HepG2 (cell line): Measurements from ENCODE around the gene ZNF284. TPM values are rescaled to one million over a fixed set of nuclear protein-coding genes. Genes with fewer than 3 reads are reported as not detected.

Experiments used
- CEBPG ChIP-seq: IDR thresholded peaks from 2 replicates; pipeline ENCODE4 v1.6.1; 2016
- CREBL2 ChIP-seq: sonication (generic); formaldehyde crosslinking; IDR thresholded peaks from 2 replicates; pipeline ENCODE4 v1.8.1; 2023; ENCODE audit warnings: missing genetic modification reagents, mild to moderate bottlenecking, borderline replicate concordance
- GLMP ChIP-seq: sonication (generic); formaldehyde crosslinking; IDR thresholded peaks from 2 replicates; pipeline ENCODE4 v1.9.0; 2021; ENCODE audit warnings: missing genetic modification reagents, mild to moderate bottlenecking, borderline replicate concordance
- KAT8 ChIP-seq: IDR thresholded peaks from 2 replicates; pipeline ENCODE4 v1.6.1; 2016; ENCODE audit warnings: missing genetic modification reagents, missing compliant biosample characterization
- KDM2A ChIP-seq: sonication (generic); formaldehyde crosslinking; IDR thresholded peaks from 2 replicates; pipeline ENCODE4 v1.4.0; 2020; ENCODE audit warnings: low read depth, missing genetic modification reagents, borderline replicate concordance
- MEIS2 ChIP-seq: sonication (generic); formaldehyde crosslinking; IDR thresholded peaks from 2 replicates; pipeline ENCODE4 v1.9.0; 2021; ENCODE audit warnings: mild to moderate bottlenecking, missing genetic modification reagents
- NCOA2 ChIP-seq: sonication (generic); formaldehyde crosslinking; IDR thresholded peaks from 2 replicates; pipeline ENCODE4 v1.8.0; 2022; ENCODE audit warnings: inconsistent platforms
- PITX1 ChIP-seq: sonication (generic); formaldehyde crosslinking; IDR thresholded peaks from 2 replicates; pipeline ENCODE4 v1.5.1; 2020; ENCODE audit warnings: mild to moderate bottlenecking, missing genetic modification reagents
- PRDM15 ChIP-seq: sonication (generic); formaldehyde crosslinking; IDR thresholded peaks from 2 replicates; pipeline ENCODE4 v1.4.0; 2020; ENCODE audit warnings: missing genetic modification reagents
- SCMH1 ChIP-seq: sonication (generic); formaldehyde crosslinking; IDR thresholded peaks from 2 replicates; pipeline ENCODE4 v1.9.0; 2021; ENCODE audit warnings: missing genetic modification reagents, mild to moderate bottlenecking, borderline replicate concordance
- SRY ChIP-seq: sonication (generic); formaldehyde crosslinking; IDR thresholded peaks from 2 replicates; pipeline ENCODE4 v1.8.0; 2022; ENCODE audit warnings: mild to moderate bottlenecking, missing genetic modification reagents
- ZFP90 ChIP-seq: sonication (generic); formaldehyde crosslinking; IDR thresholded peaks from 2 replicates; pipeline ENCODE4 v1.8.0; 2022; ENCODE audit warnings: missing genetic modification reagents, mild to moderate bottlenecking, inconsistent platforms, borderline replicate concordance
- ZNF354B ChIP-seq: sonication (generic); formaldehyde crosslinking; IDR thresholded peaks from 2 replicates; pipeline ENCODE4 v1.8.0; 2022; ENCODE audit warnings: mild to moderate bottlenecking, missing genetic modification reagents
- ZNF576 ChIP-seq: sonication (generic); formaldehyde crosslinking; IDR thresholded peaks from 2 replicates; pipeline ENCODE4 v1.4.0; 2020; ENCODE audit warnings: mild to moderate bottlenecking, missing genetic modification reagents
- ZNF609 ChIP-seq: sonication (generic); formaldehyde crosslinking; IDR thresholded peaks from 2 replicates; pipeline ENCODE4 v1.4.0; 2020; ENCODE audit warnings: mild to moderate bottlenecking, missing genetic modification reagents, borderline replicate concordance
- ZNF816 ChIP-seq: sonication (generic); formaldehyde crosslinking; IDR thresholded peaks from 2 replicates; pipeline ENCODE4 v1.8.0; 2022; ENCODE audit warnings: missing genetic modification reagents, mild to moderate bottlenecking, borderline replicate concordance
- ZSCAN5A ChIP-seq: sonication (generic); formaldehyde crosslinking; IDR thresholded peaks from 2 replicates; pipeline ENCODE4 v1.8.0; 2022; ENCODE audit warnings: mild to moderate bottlenecking, missing genetic modification reagents, borderline replicate concordance
- polyA plus RNA-seq, 8 experiments: library from polyadenylated mRNA; depleted of rRNA in 3 of 8; stranded (reverse) in 7 of 8; unstranded in 1 of 8; fragments of >200 nt; fragmentation: Illumina TruSeq in 4 of 8; extraction: Trizol in 4 of 8; gene quantifications; 2 replicates each; pipeline versions ENCODE4 v1.2.1 to v1.2.3, GENCODE V29; 2011 to 2016; ENCODE audit warnings: low read depth in 4 of 8, missing spikeins in 1 of 8, mixed read lengths in 1 of 8; ENCODE audit not compliant: insufficient read depth in 1 of 8
- total RNA-seq, 5 experiments: library from RNA; depleted of rRNA; stranded (reverse); fragments of >200 nt; fragmentation: Illumina TruSeq; extraction: Trizol; gene quantifications; 2 replicates each; pipeline ENCODE4 v1.2.3, GENCODE V29; 2016; ENCODE audit warnings: low read depth in 1 of 5

Gene ZNF284
- total and polyA plus RNA-seq, 2 of the 13 experiments (the other 11 are each of a cell fraction or from before 2014, with no cell fraction given), result 1.2 to 2.3 TPM

GRCh38 chr19:44051650-44052402 is 20.1 kb upstream of the ZNF284 start, which contains the start of gene ZNF223 (continued):
- TF ChIP-seq ZNF609 (CRISPR knock-in tag), result no peak
- TF ChIP-seq GLMP (CRISPR knock-in tag), result no peak
- no peak for TF ChIP-seq ZFP90 (CRISPR knock-in tag)
- peak; percentile 11; the same call in 1 of the 2 replicates for TF ChIP-seq NCOA2 (CRISPR knock-in tag)
- peak; percentile 48; the same call in 1 of the 2 replicates for TF ChIP-seq MEIS2 (CRISPR knock-in tag)
- no peak; the same call in 1 of the 2 replicates for TF ChIP-seq CEBPG (CRISPR knock-in tag)
- peak; percentile 97 for TF ChIP-seq KAT8 (CRISPR knock-in tag)
- no peak for TF ChIP-seq ZSCAN5A (CRISPR knock-in tag)
- TF ChIP-seq ZNF354B, result no peak
- peak; percentile 40; the same call in 1 of the 2 replicates for TF ChIP-seq KDM2A
- TF ChIP-seq PITX1 (CRISPR knock-in tag), result no peak
- TF ChIP-seq SCMH1, result no peak
- no peak for TF ChIP-seq PRDM15 (CRISPR knock-in tag)
- TF ChIP-seq SRY (CRISPR knock-in tag), result no peak
- TF ChIP-seq ZNF816, result no peak
- TF ChIP-seq ZNF576, result no peak
- TF ChIP-seq CREBL2 (CRISPR knock-in tag), result no peak; the same call in 1 of the 2 replicates
